Smooth muscle cell (in vitro differentiated cells): ENCODE measurements around the gene CPLANE2. TPM values are rescaled to one million over a fixed set of nuclear protein-coding genes. Genes with fewer than 3 reads are reported as not detected.

Experiments
- DNase-seq: peaks from one replicate; lab custom pipeline; 2025; ENCODE audit not compliant: unreplicated experiment; lab: John Stamatoyannopoulos, UW
- H2AFZ ChIP-seq: fragments of 200-600 bp; sonication (generic); 2 replicates; pipeline ENCODE4 v1.6.0; 2016; ENCODE audit warnings: antibody characterized with exemption, low read depth, mild to moderate bottlenecking
- H3F3A ChIP-seq: fragments of 200-600 bp; sonication (generic); 2 replicates; pipeline ENCODE4 v1.6.0; 2017; ENCODE audit warnings: antibody characterized with exemption, low read depth
- H3K27ac ChIP-seq: fragments of 200-600 bp; sonication (generic); 2 replicates; pipeline ENCODE4 v1.5.1; 2016; ENCODE audit warnings: low read depth, mild to moderate bottlenecking
- H3K27me3 ChIP-seq: fragments of 200-600 bp; sonication (generic); 2 replicates; pipeline ENCODE4 v1.6.1; 2016; ENCODE audit warnings: low read depth, mild to moderate bottlenecking
- H3K36me3 ChIP-seq: fragments of 200-600 bp; sonication (generic); 2 replicates; pipeline ENCODE4 v1.5.1; 2016; ENCODE audit warnings: low read depth
- H3K4me1 ChIP-seq: fragments of 200-600 bp; sonication (generic); 2 replicates; pipeline ENCODE4 v1.5.1; 2016; ENCODE audit warnings: low read depth
- H3K4me2 ChIP-seq: fragments of 200-600 bp; sonication (generic); 2 replicates; pipeline ENCODE4 v1.6.0; 2016; ENCODE audit warnings: mild to moderate bottlenecking
- H3K4me3 ChIP-seq: fragments of 200-600 bp; sonication (generic); 2 replicates; pipeline ENCODE4 v1.5.1; 2016; ENCODE audit warnings: mild to moderate bottlenecking
- H3K79me2 ChIP-seq: fragments of 200-600 bp; sonication (generic); 2 replicates; pipeline ENCODE4 v1.6.0; 2016; ENCODE audit warnings: low read depth, mild to moderate bottlenecking
- H3K9ac ChIP-seq: fragments of 200-600 bp; sonication (generic); 2 replicates; pipeline ENCODE4 v1.6.0; 2016; ENCODE audit warnings: low read depth
- H3K9me3 ChIP-seq: fragments of 200-600 bp; sonication (generic); replicated peaks from 2 replicates; pipeline ENCODE4 v1.5.1; 2016; ENCODE audit warnings: low read depth
- H4K20me1 ChIP-seq: fragments of 200-600 bp; sonication (generic); 2 replicates; pipeline ENCODE4 v1.6.0; 2016; ENCODE audit warnings: low read depth
- CTCF ChIP-seq: fragments of 200-600 bp; sonication (generic); IDR thresholded peaks from 2 replicates; pipeline ENCODE4 v1.5.1; 2017; ENCODE audit warnings: borderline replicate concordance, mild to moderate bottlenecking, antibody characterized with exemption; ENCODE audit not compliant: insufficient read depth, poor library complexity, severe bottlenecking
- WGBS: methylation state at CpG from one replicate; pipeline ENCODE4 v1.1.7; 2016; ENCODE audit warnings: low lambda C conversion rate; 5-methylcytosine and 5-hydroxymethylcytosine counted together
- polyA plus RNA-seq: library from polyadenylated mRNA; unstranded; fragments of >200 nt; fragmentation: Nextera tagmentation; extraction: Ambion mirVana; gene quantifications from 2 replicates; pipeline ENCODE4 v1.2.1, GENCODE V29; 2016
- total RNA-seq: library from RNA; depleted of rRNA; stranded (reverse); fragments of >200 nt; gene quantifications from 2 replicates; pipeline ENCODE4 v1.2.3, GENCODE V29; 2014

CPLANE2 gene
- total and polyA plus RNA-seq, 2 experiments from 2014 or later: 2.2 to 2.5 TPM

- Histone ChIP-seq H3K9me3 (no peaks in the 10 kb centered on the region), H3F3A (peaks cover 7% of the 10 kb centered on the region), H2AFZ (no peak overlapping the region), H3K9ac (no peak overlapping the region), H3K27ac (no peak overlapping the region), H3K4me2 (peak overlapping the region; percentile 5), H3K4me3 (no peak overlapping the region), H3K4me1 (peaks cover 9% of the 10 kb centered on the region), H3K36me3 (no peaks in the 10 kb centered on the region), H3K27me3 (peaks cover 6% of the 10 kb centered on the region), H4K20me1 (peaks cover 100% of the 10 kb centered on the region), H3K79me2 (no peaks in the 10 kb centered on the region)
- 27% methylated on average over 4 of the region's 4 CpGs for WGBS
- TF ChIP-seq CTCF: no peak
- no peak for DNase-seq
These were observed 29.6 kb upstream of the CPLANE2 start for GRCh38 chr1:16266411-16267118.

- Histone ChIP-seq H2AFZ (no peak overlapping the region), H3F3A (no peaks in the 10 kb centered on the region), H4K20me1 (peaks cover 100% of the 10 kb centered on the region), H3K4me2 (no peak overlapping the region), H3K27ac (no peak overlapping the region), H3K79me2 (no peaks in the 10 kb centered on the region), H3K9ac (no peak overlapping the region), H3K36me3 (no peaks in the 10 kb centered on the region), H3K4me1 (peaks cover 9% of the 10 kb centered on the region), H3K4me3 (no peak overlapping the region), H3K9me3 (no peaks in the 10 kb centered on the region), H3K27me3 (no peaks in the 10 kb centered on the region)
- TF ChIP-seq CTCF: no peak
- DNase-seq: no peak
- 94% methylated on average over 1 of the region's 1 CpG for WGBS
These were observed 25.1 kb upstream of the CPLANE2 start for GRCh38 chr1:16262067-16262466.

- Histone ChIP-seq H3K27me3 (no peaks in the 10 kb centered on the region), H4K20me1 (peaks cover 100% of the 10 kb centered on the region), H3K27ac (peak overlapping the region; percentile 28), H3K79me2 (no peaks in the 10 kb centered on the region), H3F3A (no peaks in the 10 kb centered on the region), H3K9me3 (no peaks in the 10 kb centered on the region), H3K4me1 (peaks cover 2% of the 10 kb centered on the region), H3K36me3 (peaks cover 1% of the 10 kb centered on the region), H2AFZ (no peak overlapping the region), H3K9ac (no peak overlapping the region), H3K4me3 (no peak overlapping the region), H3K4me2 (no peak overlapping the region)
- no peak for DNase-seq
- 24% methylated on average over 1 of the region's 1 CpG for WGBS
- TF ChIP-seq CTCF: no peak
These were observed 23.8 kb upstream of the CPLANE2 start for GRCh38 chr1:16260814-16261213.

GRCh38 chr1:16258591-16259135 is 21.7 kb upstream of the CPLANE2 start:
- DNase-seq: no peak
- peaks cover 93% of the 10 kb centered on the region for H4K20me1 ChIP-seq
- H3K79me2 ChIP-seq: no peaks in the 10 kb centered on the region
- H3K27ac ChIP-seq: no peak overlapping the region
- H3K27me3 ChIP-seq: no peaks in the 10 kb centered on the region
- H3K9ac ChIP-seq: no peak overlapping the region
- no peaks in the 10 kb centered on the region for H3K4me1 ChIP-seq
- peaks cover 9% of the 10 kb centered on the region for H3K36me3 ChIP-seq
- 95% methylated on average over 9 of the region's 9 CpGs for WGBS
- no peaks in the 10 kb centered on the region for H3K9me3 ChIP-seq
- no peak overlapping the region for H3K4me2 ChIP-seq
- TF ChIP-seq CTCF: no peak
- no peaks in the 10 kb centered on the region for H3F3A ChIP-seq
- no peak overlapping the region for H2AFZ ChIP-seq
- H3K4me3 ChIP-seq: no peak overlapping the region
